ENCODE results near the gene AP2A2.

The AP2A2 gene

GRCh38 chr11:925496-926301 is at the start of gene AP2A2:
Gene AP2A2, plus strand, starts transcription at chr11:925870. Its CDS starts 152 bp downstream, at chr11:926022.
- DNase-seq (ENCODE audit: low read depth in 2 of 2) = peak; percentile 77 to 87

DNA sequence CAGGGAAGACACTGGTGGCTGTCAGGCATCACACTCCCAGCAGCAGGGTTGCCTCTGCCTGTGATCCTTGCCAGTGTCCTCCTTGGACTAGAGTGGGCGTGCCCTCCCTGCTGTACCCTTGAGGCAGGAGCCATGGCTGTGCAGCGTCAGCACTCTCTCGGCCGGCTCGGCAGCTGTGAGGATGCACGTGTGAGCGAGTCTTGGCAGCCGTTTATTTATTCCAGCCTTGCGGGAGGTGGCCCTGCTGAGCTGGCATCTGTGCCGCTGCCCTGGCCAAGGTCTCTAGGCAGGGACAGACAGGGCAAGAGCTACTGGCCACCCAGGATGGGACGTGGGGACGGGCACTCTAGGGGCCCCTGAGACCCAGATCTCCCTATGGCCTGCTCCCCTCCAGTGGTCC is 49.1 kb upstream of the AP2A2 start:
- DNase-seq (ENCODE audit: low read depth in 2 of 2) = no peak

- peak; percentile 16 to 19 for DNase-seq (ENCODE audit: low read depth in 2 of 2)
Observed at GRCh38 chr11:877565-877964, 48.1 kb upstream of the AP2A2 start.

DNA sequence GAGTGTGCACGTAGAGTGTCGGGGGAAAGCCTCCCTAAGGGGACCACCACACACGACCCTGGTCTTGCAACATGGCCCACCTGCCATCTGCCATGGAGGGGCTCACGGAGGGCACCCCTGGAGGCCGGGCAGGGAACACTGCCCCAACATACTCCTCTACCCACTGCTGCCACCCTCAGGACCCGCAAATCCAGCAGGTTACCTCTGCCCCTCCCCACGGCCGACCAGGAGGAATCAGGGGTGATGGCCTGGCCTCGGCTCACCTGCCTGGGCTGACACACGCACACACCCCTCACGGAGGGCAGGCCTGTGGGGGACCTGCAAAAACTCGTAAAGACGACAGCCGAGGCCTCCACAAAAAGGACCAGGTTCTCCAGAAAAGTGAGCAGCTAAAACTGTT is 45.2 kb upstream of the AP2A2 start:
- no peak for DNase-seq (ENCODE audit: low read depth in 2 of 2)

- no peak for DNase-seq (ENCODE audit: low read depth in 2 of 2)
Observed at GRCh38 chr11:882596-882995, 43.1 kb upstream of the AP2A2 start.

- DNase-seq (ENCODE audit: low read depth in 2 of 2) = no peak
Observed at GRCh38 chr11:883527-883926, 42.1 kb upstream of the AP2A2 start.

- no peak for DNase-seq (ENCODE audit: low read depth in 2 of 2)
Observed at GRCh38 chr11:884578-885070, 41.0 kb upstream of the AP2A2 start.

DNA sequence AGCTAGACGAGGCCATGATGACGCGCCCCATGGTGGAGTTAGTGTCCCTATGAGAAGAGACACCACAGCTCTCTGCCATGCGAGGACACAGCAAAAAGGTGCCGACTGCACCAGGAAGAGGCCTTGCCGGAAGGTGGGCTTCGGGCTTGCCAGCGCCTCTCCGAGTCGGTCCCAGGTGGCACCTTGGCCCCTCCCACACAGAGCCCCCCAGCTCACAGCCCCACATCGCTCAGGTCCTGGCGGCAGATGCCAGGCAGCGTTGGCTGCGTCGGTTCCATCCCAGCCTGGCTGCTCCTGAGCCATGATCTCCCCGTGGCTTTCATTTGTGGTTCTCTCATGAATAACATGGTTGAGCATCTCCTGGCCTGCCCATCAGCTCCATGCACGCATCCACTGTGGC is 39.1 kb upstream of the AP2A2 start:
- no peak for DNase-seq (ENCODE audit: low read depth in 2 of 2)

GRCh38 chr11:887589-887988 is 38.1 kb upstream of the AP2A2 start:
- no peak for DNase-seq (ENCODE audit: low read depth in 2 of 2)

DNA sequence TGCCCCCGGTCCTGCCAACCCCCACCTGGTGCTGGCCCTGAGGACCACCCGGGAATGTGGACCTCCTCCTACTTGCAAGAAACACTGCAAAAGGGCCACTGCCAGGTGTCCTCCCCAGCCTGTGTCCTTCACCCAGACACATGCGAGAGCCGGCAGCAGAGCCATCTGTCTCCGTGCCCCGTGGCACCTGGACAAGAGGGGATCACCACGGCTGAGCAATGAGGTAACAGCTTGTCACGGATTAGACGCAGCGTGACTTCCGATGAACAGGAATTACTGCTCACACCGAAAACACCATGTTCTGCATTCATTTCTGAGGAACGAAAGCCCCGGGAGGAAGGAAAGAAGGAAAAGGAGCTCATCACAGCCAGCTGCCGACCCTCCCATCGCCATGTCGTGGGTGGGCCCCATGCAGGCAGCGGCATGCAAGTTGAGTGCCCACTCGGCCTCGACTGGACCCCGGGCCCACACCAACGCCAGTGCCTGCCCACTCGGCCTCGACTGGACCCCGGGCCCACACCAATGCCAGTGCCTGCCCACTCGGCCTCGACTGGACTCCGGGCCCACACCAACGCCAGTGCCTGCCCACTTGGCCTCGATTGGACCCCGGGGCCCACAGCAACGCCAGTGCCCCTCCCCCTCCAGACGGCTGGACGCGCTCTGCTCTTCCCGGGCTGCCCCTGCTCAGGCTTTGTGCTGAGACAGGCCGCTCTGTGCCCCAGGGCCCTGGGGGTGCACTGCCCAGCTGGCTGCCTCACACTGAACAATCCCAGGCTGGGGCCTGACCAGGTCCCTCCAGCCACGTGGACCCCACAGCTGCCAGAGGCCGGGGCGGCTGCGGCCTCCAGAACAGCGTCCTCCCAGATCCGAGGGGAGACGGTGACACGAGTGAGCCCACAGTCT is 37.1 kb upstream of the AP2A2 start:
- no peak for DNase-seq (ENCODE audit: low read depth in 2 of 2)

DNA sequence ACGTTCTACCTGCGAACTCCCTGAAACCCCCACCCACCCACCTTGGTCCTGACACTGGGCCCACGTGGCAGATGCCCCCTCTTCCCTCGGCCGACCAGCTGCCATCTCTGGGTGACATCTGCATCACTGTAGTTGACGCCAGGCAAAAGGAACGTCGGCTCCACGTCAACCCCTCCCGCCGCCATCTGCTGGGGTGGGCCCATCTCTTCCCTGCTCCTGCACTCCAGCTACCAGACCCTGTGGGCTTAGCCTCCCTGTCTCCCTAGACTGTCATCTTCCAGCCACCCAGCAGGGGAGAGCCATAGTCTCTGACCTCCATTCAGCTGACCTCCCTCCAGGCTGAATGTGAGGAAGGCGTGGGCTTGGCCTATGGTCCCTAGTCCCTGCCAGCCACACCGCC is 36.4 kb upstream of the AP2A2 start:
- DNase-seq (ENCODE audit: low read depth in 2 of 2) = no peak

GRCh38 chr11:889687-890475 is 35.8 kb upstream of the AP2A2 start:
- no peak for DNase-seq (ENCODE audit: low read depth in 2 of 2)

GRCh38 chr11:890794-891540 is 34.7 kb upstream of the AP2A2 start:
- DNase-seq (ENCODE audit: low read depth in 2 of 2) = no peak

DNA sequence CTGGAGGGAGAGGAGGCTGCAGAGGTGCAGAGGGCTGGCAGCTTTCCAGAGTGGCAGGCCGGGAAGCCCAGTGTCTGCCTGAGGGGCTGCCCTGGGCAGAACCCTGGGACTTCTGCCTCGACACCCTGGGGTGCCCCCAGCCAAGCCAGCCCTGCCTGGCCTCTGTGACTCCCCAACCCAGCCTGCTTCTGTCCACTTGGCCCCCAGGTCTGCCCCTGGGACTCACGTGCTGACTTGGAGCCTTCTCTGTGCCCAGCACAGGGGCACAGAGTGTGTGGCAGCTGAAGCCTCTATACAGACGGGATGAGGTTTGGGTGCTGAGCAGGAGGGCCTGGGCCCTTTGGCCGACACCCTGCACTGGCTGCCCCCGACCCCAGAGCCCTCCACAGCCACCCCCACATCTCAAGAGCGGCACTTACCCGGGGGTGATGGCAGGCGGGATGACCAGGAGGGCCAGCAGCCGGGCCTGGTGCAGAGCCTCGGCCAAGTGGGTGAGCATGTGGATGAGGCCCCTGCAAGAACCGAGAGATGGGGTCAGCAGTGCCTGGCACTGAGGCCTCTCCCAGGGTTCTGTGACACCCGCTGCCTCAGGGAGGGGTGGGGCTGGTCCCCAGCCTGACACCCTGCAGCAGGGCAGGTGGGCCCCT is 32.5 kb upstream of the AP2A2 start:
- DNase-seq (ENCODE audit: low read depth in 2 of 2) = no peak

DNA sequence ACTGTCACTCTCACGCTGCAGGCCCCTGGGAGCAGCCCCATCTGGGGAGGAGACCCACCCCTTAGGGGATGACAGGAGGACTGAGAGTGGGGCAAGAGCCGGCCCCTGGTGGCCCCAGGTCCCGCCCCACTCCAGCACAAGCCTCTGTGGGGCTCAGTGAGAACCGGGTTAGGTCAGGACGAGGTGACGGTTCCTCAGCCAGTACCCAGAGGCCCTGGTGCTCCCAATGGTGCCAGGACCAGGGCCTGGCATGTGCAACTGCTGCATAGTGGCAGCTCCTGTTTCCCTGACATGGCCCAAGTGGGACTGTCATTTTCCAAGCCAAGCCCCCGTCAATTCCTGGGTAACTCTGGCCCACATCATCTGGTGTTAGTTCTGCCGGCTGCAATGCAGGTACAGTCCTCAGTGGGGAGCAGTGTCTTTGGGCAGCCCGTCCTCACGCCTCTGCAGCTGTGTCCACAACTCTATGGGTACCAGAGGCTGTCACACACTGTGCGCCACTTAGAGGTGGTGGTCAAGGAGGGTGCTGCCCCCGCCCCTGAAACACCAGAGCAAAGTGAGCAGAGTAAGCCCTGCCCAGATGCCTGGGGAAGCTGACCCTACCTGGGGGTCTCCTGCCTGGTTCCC is 31.0 kb upstream of the AP2A2 start:
- DNase-seq (ENCODE audit: low read depth in 2 of 2) = no peak

- DNase-seq (ENCODE audit: low read depth in 2 of 2) = no peak
Observed at GRCh38 chr11:895331-896110, 30.1 kb upstream of the AP2A2 start.

DNA sequence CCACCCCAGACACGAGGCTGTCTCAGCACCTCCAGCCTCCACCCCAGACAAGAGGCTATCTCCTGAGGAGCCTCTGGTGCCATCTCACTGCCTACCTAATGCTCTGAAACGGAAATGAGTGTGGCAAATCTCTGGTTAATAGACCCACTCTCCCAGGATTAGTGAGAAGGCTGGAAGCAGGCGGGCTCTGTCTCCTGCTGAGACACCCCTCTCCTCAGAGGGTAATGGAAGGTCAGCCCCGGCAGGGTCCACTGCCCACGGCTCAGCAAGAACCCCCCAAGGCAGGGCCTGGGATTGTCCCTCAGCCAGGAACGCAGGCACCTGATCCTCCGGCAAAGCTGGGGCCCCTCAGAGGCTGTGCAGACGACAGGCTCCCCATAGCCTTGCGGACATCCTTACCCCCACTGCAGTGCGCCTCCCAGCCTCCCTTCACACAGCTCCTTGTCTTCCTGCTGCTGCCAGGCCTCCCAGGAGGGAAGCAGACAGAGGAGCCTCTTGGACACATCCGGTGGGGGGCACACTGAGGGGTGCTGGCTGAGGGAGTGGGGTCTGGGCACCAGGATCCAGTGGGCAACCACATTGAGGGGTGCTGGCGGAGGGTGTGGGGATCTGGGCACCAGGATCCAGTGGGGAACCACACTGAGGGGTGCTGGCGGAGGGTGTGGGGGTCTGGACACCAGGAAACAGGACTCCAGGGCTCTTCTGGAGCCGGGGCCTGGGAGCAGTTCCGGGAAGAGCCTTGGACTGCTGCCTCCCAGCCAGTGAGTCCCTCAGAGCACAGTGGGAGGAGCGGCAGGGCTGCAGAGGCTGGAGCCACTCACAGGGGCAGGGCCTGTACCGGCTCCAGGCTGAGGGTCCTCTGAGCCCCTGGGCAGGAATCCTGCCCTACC is 28.2 kb upstream of the AP2A2 start:
- no peak for DNase-seq (ENCODE audit: low read depth in 2 of 2)

DNA sequence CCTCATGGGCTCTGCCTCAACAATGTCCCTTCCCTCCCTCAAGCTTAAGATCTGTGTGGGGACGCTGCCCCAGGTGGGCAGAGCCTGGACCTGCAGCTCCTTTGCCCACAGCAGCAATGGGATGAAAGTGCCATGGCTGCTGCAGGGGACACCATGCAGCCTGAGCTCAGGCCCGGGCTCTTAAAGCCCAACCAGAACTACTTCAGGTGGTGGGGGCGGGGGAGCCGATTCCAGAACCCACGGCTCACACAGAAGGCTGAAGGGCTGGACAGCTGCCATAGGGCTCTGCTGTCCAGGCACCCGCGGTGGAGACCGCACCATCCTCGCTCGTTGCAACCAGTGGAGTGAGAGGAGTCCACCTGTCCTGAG is 27.5 kb upstream of the AP2A2 start:
- DNase-seq (ENCODE audit: low read depth in 2 of 2) = no peak

All from stimulated activated CD4-positive, alpha-beta T cell treated with anti-CD3 and anti-CD28 coated beads, Interleukin-15, amount 100 ng/mL, for 48 hours (primary cell).